Hematopoietic multipotent progenitor cell (in vitro differentiated cells): ENCODE measurements around the gene TOMM40L. TPM values are rescaled to one million over a fixed set of nuclear protein-coding genes. Genes with fewer than 3 reads are reported as not detected.
A peak's percentile ranks its signal among the peaks of the same experiment; 100 is the strongest.
"Not testable (repeated sequence)": the region's sequence is repeated elsewhere in the genome, so short reads cannot be mapped to it uniquely, and the experiment has no call there.

Experiments used
- DNase-seq, 3 donors: peaks; one replicate each; pipeline ENCODE4 v3.0.0-alpha.2; 2011 to 2015; ENCODE audit warnings: low read depth in 2 of 3, low spot score in 2 of 3
- total RNA-seq: library from RNA; depleted of rRNA; stranded (reverse); fragments of >200 nt; gene quantifications from one replicate; pipeline ENCODE4 v1.2.3, GENCODE V29; 2012

Gene TOMM40L
- total RNA-seq, 1 donor: 21.5 TPM

DNA sequence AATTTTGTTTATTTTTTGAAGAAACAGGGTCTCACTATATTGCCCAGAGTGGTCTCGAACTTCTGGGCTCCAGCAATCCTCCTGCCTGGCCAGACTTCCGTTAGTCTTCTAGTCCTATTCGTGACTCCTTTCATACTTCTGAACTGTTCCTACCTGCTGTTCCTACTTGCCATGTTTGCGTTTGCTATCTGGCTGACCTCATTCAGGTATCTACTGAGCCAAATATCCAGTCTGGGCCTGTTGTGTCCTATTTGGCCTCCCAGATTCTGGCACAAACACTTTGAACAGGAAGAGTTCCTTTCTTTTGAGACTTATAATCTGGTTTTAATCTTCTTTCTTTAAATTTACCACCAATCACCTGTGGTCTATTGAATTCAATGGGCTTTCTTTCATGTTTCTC is 19.0 kb downstream of the TOMM40L start:
- DNase-seq: no peak

DNA sequence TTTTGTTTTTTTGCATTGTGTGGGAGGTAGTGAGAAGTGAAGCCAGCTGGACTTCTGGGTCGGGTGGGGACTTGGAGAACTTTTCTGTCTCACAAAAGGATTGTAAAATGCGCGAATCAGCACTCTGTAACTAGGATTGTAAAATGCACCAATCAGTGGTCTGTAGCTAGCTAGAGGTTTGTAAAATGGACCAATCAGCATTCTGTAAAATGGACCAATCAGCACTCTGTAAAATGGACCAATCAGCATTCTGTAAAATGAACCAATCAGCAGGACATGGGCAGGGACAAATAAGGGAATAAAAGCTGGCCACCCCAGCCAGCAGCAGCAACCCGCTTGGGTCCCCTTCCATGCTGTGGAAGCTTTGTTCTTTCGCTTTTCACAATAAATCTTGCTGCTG is 24.2 kb downstream of the TOMM40L start:
- DNase-seq: not testable (repeated sequence)

DNA sequence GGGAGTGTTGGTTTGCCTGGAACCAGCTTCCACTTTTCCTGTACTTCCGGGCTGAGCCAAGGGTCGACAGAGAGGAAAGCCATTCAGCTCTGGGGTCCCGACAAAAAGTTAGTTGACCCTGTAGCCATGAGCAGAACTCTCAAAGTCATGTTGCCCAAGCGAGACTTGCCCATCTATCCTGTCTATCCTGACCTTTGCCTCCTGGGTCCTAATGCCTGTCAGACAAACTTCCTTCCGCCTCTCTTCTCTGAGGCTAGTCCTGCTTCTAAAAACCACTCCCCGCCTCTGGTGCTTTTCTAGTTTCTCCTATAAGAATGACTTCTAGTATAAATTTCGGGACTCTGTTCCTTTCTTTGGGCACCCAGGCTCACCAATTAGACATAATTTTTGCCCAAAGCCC is 25.0 kb downstream of the TOMM40L start:
- DNase-seq: no peak

DNA sequence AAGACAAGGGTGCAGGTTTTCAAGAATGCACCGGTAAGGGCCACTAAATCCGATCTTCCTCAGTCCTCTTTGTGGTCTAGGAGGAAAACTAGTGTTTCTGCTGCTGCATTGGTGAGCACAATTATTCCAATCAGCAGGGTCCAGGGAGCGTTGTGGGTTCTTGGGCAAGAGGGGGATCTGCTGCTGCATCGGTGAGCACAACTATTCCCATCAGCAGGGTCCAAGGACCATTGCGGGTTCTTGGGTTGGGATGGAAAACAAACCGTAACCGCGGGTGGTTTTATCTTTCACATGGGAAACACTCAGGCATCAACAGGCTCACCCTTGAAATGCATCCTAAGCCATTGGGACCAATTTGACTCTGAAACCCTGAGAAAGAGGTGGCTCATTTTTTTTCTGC is 25.7 kb downstream of the TOMM40L start:
- DNase-seq: no peak

DNA sequence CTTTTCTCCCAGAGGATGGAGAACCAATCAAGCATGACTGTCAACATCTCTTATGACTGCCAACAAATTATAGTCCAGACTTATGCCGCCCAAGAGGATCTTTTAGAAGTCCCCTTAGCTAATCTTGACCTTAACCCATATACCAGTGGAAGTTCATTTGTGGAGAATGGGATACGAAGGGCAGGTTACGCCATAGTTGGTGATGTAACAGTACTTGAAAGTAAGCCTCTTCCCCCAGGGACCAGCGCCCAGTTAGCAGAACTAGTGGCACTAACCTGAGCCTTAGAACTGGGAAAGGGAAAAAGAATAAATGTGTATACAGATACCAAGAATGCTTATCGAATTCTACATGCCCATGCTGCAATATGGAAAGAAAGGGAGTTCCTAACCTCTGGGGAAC is 29.4 kb downstream of the TOMM40L start:
- not testable (repeated sequence) for DNase-seq

DNA sequence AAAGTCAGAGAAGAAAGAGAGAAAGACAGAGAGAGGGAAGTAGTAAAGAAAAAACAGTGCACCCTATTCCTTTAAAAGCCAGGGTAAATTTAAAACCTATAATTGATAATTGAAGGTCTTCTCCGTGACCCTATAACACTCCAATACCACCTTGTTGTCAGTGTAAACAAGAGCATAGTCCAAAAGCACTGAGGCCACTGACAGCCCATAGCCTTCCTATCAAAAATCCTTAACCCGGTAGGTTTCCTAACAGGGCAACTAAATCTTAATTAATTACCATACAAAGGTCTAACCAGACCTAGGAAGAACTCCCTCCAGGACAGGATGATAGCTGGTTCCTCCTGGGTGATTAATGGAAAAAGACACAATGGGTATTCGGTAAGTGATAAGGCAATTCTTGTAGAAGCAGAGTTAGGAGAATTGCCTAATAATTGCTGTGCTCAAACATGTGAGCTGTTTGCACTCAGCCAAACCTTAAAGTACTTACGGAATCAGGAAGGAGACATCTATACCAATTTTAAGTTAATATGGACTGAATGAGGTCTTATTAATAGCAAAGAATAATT is 30.2 kb downstream of the TOMM40L start:
- DNase-seq: not testable (repeated sequence)

DNA sequence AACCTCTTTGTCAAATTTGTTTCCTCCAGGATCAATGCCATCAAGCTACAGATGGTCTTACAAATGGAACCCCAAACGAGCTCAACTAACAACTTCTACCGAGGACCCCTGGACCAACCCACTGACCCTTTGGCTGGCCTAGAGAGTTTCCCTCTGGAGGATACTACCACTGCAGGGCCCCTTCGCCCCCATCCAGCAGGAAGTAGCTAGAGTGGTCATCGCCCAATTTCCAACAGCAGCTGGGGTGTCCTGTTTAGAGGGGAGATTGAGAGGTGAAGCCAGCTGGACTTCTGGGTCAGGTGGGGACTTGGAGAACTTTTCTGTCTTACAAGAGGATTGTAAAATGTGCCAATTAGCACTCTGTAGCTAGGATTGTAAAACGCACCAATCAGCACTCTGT is 31.2 kb downstream of the TOMM40L start:
- DNase-seq: peak in 1 of 3 donors; percentile 46

DNA sequence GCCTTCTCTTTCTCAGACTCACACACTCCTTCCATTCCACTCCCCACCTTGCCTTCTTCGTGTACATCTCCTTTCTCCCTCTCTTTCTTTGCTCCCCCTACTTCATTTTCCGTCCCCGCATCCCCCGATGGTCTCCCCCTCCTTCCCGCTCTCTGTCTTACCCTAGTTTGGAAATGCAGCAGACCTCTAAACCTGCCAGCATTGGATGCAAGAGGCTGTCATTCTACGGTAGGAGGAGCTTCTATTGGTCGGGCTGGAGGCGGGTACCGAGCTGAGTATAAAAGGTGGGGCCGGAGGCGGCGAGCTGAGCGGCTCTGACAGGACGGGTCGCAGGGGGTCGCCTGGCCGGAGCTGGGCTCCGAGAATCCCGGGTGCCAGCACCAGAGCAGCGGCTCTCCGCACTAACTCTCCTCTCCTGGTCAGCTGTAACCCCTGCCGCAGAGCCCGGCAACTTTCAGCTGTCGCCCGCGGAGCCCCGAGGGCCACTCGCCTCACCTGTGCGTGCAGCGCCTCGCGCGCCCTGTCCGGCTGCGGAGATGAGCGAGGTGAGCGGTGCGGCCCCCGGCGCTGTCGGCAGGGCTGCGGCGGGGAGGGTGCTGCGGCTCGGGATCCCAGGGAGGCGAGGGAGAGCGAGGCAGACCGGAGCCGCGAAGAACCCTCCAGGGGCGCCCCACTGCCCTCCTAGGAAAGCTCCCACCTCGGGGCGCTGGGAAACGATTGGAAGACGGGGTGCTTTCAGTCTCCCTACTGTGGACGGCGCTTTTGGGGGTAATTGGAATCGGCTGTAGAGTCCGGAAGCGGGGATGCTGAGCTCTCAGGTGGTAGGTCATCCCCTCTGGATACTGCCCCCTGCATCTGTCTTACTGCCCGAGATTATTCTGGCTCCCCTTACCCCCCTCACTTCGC is 32.8 kb downstream of the TOMM40L start, which contains the start of gene PCP4L1:
Gene PCP4L1, plus strand, starts transcription at position 307 of the 906 bp plus-strand sequence. Its CDS starts 230 bp downstream, at position 537.
- peak in 2 of 3 donors; percentile 57 to 77 for DNase-seq

DNA sequence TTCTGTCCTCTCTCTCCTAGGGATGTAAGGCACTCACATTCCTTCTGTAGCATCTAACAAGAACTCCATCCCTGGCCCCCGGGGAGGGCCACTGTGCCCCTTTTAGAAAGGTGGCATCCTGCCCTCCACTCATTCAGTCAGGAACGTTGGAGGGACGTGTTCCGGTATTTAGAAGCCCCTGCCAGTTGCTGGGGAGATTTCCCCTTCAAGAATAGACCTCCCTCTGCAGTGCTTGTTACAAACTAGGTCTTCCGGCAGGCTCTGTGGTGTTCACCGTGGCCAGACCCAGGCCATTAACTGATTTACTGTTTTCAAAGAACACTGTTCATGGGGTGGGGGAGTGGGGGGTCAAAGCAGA is 33.5 kb downstream of the TOMM40L start:
- no peak for DNase-seq

DNA sequence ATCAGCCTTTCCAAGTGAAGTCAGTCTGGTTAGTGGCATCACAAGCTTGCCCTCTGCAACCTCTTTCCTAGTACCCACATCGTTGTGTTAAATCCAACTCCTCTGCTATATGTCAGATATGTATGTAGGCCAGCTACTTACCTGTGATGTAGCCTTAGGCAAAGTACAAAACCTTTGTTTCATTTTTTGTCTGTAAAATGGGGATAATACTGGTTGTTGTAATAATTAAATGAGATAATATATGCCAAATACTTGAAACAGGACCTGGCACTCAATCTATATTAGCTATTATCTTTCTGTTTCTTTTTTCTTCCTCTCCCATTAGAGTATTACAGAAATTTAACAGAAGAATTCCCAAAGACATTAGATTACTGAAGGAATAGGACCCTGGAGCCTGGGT is 33.9 kb downstream of the TOMM40L start:
- DNase-seq: no peak

DNA sequence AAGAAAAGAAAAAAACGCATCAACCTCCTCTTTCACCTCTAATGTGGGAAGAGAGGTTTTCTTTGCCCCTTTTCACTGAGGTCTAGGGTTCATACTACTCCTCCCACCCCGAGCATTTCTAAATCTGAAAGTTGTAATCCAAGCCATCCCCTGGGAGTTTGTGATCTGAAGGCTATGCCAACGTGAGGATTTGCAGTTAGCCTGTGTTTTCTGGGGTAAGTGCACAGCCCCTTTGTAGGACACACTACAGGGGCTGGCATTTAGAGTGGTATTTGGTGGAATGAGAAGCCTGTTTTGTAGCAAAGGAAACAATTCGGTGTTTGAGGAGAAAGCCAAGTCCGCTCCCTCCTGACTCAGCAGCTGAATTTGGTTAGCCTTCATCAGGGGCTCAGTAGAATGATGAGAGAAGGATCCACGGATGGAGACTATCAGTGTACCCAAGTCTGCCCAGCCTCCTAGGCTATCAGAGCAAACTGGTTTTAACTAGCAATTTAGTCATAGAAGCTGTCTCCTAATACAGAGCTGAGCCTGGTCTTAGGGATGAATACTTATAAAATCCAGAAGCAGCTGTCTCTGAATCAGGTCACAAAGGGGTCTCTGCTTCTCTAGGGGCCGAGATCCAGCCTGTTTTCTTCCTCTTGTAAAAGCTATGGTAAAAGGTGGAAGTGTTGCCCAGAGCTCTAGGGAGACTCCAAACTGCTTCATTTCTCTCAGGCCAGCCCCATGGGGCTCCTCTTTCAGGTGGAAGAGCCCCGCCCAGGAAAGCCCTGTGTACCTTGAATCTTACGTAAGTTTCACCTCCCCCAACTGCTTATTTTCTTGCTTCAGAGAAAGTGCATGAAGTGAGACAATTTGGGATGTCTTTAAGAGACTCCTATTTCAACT is 34.8 kb downstream of the TOMM40L start:
- no peak for DNase-seq

DNA sequence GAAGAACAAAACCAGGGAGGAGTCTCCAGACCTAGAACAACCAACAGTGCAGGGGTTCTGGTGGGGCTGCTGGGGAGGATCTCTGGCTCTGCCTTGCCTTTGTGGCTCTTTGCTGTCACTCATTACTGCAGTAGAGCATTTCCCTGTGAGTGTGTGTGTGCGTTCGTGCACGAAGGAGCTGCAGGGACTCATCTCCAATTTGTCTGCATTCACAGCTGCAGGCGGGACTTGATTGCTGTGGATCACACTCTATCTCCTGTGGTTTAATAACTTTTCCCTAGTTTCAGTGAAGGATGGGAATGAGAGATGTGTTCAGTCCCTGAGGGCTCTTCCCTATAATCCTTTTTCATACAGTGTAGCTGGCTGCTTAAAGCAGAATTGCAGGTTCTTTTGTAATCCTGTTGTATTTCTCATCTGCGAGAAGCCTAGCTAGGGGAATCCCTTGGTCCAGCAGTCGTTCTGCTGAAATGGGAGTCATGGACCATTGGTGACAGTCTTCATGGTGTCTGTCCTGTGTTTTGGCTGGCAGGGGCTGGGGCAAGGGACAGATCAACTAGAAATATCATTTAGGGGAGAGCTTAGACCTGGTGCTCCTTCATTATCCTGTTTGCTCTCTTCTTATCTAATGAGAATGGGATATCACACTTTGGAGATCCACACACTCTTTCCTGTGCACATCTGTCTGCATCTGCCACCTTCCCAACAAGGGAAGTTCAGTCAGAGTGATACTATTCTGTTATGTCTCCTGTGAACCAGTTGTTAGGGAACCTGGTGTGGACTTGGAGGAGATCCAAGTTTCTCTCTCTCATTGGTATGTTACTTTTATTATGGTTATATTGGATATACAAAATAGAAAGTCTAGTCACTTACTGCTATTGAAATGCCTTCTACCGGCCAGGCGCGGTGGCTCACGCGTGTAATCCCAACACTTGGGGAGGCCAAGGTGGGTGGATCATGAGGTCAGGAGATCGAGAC is 35.7 kb downstream of the TOMM40L start:
- peak in 2 of 3 donors; percentile 9 to 56 for DNase-seq

DNA sequence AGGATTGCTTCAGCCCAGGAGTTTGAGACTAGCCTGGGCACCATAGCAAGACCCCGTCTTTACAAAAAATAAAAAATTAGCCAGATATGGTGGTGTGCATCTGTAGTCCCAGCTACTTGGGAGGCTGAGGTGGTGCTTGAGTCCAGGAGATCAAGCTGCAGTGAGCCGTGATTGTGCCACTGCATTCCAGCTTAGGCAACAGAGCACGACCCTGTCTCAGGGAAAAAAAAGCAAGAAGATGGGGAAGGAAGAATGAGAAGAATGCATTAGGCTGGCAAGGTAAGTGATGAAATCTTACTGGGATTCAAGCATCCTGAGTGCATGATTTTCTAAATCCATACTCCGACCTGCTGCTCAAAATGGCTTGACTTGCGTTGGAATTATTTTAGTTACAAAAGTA is 39.4 kb downstream of the TOMM40L start:
- no peak for DNase-seq

DNA sequence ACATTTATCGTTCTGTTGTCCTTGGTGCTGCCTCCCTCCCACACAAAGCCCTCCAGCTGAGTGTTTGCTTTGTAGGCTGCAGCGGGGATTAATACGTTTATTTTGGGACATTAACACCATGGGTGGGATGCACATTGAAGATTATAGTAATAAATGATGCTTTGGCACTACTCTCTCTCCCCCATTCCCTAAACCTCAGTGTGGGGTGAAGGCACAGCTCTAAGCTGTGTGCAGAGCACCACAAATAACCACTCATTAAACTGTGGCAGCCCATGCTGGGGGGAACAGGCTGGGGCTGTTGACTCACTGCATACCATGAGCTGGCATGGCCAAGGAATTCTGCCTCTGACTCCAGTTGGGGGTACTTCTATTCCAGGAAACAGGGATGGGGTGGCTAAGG is 40.3 kb downstream of the TOMM40L start:
- no peak for DNase-seq

DNA sequence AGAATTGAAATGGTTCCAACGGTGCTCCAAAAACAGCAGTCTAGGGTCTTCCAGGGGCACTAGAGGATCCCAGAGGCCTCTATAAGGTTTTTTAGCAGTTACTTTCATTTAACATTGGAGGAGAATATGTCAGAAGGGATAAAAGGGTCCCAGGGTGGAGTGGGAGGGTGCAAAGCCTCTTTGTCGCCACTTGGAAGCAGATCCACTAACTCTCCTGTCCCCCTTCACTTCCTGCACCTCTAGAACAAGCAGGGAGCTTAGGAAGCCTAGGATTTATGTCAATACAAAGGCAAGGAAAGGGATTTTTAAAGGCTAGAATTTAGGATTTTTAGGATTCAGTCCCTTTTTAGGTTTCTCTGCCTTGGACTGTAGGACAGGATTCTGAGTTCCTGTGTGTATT is 41.0 kb downstream of the TOMM40L start:
- DNase-seq: no peak

DNA sequence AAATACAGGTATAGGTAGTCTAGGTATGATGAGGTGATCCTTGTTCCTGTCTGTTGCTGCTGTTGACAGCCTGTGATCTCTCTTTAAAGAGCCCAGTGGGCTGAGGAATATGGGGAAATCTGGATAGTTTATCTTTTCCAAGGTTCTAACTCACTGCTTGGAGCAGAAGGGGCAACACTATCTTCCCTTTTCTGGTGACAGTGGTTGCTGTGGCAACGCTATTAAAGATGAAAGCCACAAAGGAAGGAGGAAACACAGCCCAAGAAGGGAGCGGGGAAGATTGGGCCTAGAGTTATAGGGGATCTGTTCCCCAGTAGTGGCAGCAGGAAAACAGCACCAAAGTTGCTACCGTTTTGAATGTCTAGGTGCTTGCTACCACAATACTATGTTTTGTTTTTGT is 41.5 kb downstream of the TOMM40L start:
- DNase-seq: peak in 2 of 3 donors; percentile 38 to 63

DNA sequence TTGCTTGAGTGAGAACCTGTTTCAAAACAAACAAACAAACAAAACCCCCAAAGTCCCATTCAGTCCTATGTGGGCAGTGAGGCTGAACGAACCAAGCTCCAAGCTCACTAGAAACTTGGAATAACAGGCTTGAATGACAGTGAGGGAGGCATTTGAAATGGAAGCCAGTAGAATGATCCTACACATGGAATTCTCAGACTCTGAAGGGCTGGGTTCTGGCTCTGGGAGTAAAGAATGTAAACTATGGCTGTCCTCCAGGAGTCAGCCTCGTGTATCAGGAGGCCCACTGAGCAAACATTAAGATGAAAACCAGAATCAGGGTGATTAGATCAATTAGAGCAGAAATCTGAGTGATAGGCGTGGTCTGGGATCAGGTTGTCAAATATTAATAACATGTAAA is 47.5 kb downstream of the TOMM40L start:
- DNase-seq: no peak

DNA sequence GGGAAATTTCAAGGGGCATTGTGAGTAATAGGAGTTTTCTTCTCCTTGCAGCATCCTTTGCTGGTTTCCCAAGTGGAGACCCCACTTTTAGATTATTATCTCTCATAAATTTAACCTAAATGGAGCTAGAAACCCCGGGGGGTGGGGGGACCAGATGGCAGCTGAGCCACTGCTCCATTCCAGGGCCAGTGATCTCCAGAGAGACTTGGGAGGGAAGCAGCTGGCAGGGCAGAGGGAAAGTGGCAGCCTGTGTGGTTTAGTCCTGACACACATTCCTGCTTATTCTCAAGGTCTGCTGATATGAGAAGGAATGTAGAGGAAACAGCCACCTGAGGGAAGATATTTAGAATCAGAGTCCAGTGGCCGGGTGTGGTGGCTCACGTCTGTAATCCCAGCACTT is 49.0 kb downstream of the TOMM40L start:
- DNase-seq: no peak
